NCI-H526 (cell line): ENCODE results near the gene LAMB4.

Experiments used
- DNase-seq, 2 experiments: peaks; one replicate each; lab custom pipeline; 2025; lab: John Stamatoyannopoulos, UW

Gene LAMB4

DNA sequence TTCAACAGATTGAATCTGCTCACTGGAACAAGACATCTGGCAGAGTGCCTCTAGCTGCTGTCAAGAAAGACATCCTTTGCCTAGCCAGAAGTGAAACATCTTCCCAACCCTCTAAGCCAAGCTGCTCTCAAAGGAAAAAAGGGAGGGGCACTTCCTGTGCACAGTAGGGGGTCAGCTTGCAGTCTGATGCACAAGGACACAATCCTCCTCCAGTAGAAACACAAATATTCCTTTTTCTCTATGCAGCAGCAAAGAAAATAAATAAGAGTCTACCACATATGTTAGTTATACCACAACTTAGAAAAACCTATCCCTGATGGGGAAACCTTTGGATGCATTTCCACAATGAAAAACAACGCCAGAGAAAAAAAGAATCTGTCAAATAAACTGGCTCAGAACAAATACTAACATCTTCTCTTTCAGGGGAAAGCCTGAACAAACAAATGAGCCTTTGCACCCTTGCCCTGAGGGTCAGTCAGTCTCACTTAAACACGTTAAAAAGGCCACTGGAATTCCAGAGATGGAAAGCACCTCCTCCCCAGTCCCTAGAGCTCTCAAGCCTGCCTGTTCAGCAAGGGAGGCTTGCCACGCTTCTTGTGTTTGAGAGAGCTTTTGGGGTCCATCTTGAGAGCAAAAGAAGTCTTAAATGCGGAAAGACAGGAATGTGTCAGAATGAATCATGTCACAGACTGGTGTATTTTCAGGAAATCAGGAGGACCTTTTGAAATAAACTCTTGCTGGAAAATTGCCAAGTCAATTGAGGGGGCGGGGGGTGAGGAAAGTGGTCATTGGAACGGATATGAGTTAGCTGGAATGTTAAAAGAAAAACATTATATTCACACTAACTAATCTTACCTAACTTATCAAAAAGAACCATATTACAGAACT, 134.7 kb downstream of the LAMB4 start:
- DNase-seq, result no peak

DNA sequence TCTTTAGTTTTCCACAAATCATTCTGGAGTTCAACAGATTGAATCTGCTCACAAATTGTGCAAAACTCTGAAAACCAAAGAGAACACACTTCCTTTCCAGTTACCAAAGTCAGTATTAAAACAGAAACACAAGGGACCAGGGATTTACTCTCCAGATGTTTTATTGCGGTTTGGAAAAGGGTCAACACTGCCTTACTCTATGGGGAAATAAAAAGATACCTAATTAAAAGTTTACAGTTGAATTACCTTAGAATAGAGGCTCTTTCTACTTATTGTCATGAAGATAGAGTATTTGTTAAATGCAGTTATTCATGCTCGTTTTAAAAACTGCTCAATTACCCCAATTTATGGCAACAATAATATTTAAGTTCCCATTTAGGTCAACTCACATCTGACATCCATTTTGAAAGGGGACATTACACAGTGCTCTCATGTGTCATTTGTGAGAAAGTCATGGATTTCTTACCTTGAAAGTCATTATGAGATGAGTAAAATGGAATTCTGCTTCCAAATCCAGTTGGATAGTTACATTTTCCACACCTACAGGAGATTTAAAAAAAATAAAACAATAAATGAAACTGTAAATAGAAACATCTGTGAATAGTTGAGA, 135.6 kb downstream of the LAMB4 start:
- no peak for DNase-seq

GRCh38 chr7:107993891-107994291, 136.3 kb downstream of the LAMB4 start:
- no peak for DNase-seq

DNA sequence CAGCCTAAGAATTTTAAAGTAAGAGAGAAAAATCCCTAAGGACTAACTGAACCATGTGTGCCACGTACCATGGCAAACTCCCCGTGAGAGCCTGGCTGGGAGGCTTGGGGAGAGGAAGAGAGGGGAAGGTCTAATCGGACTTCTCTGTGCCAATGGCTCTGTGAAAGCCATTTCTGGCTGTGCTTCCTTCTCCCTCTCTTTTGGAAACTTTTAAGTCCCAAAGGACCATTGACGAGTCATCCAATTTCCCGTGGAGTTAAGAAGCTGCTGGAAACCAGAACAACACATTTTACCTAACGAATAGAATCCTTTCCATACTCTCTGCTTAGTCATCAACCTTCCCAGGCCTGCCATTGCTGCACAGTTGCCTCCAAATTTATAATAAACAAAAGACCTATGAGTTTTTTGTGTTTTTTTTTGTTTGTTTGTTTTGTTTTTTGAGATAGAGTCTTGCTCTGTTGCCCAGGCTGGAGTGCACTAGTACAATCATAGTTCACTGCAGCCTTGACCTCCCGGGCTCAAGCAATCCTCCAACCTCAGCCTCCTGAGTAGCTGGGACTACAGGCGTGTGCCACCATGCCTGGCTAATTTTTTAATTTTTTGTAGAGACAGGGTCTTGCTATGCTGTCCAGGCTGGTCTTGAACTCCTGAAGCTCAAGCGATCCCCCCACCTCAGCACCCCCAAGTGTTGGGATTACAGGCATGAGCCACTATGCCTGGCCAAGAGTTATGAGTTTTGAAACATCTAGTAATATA, 140.4 kb downstream of the LAMB4 start:
- DNase-seq, result no peak

DNA sequence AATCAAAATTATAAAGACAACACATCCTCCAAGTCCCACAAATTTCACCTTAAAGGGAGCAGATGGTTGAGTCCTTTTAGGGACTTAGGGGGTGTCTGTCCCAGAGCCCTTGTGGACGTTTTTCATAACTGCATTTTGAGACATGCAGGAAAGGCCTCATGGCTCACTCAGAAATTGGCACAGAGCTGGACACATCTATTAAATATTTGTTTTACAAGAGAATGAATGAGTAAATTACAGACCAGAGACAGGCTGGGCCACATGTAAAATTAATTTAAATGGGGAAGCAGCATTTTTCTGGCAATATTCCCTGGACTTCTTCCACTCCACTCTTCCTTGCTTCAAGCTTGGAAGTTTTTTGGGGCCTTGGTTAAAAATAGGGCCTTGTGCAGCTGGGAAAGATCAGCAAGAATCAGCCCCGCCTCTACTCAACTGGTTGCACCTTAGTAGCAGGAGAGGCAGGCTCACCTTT, 147.2 kb downstream of the LAMB4 start:
- DNase-seq, result no peak

DNA sequence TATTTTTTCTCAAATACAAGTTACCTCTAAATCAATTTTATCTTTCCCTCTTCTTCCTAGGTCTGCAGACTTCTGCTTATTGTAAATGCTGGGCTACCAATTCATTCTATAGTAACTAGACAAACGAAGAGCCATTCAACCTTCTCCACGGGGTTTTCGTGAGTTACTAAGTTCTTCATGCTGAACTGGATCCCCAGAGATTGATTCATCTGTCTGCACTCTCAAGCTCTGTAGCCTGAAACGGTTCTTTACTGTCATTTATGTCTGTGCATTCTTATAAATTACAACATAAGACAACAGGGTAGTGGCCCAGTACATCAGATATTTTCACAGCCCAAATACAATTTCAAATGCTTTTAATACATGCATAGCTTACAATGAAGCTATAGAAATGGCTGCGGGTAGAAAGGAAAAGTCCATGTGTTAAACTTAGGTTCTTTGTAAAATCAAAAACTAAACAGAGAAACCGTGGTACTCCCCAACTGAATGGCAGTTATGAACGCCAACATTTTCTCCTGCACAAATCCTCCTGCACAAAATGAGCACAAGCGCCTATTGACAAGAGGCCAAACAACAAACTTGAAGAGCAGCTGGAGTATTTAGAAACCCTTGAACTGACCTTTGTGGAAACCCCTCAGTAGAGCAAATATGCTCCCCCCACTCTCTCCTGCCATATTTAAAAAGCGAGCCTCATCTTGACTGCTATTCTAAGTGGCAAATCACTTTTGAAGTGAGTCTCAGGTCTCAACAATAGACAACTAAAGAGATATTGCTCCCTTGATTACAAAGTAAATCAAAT, 147.9 kb downstream of the LAMB4 start:
- no peak for DNase-seq

GRCh38 chr7:107981466-107981865, 148.7 kb downstream of the LAMB4 start:
- DNase-seq, result no peak

GRCh38 chr7:107980671-107981190, 149.4 kb downstream of the LAMB4 start:
- DNase-seq, result no peak

GRCh38 chr7:107980171-107980570, 150.0 kb downstream of the LAMB4 start:
- DNase-seq, result no peak

DNA sequence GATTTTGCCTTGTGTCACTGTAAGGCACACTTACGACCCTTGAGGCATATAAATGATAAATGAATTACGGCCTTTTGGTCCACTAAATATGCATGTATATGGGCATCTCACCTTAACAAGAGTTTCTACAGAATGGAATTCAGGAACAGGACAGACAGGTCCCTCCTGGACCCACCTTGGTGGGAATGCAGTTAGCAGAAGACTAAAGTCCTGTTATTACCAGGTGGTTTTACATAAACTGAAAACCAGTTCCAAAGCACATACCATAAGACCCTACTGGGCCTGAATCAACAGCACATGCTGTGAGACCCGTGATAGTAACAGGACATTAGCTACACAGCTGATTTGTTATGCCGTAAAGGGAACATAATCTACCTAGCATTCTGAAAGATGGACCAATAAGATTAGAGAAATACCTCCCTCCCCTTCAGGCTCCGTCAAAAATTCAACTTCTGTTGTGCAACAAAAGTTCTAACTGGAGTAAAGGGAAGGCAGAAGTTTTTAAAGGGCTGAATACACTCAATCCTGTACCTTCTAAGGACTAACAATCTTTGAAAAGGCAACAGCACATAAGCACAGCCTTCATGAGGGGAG, 151.2 kb downstream of the LAMB4 start:
- no peak for DNase-seq

- no peak for DNase-seq
Observed at GRCh38 chr7:107977048-107977447, 153.1 kb downstream of the LAMB4 start.

GRCh38 chr7:107976620-107977019, 153.5 kb downstream of the LAMB4 start:
- DNase-seq, result no peak

GRCh38 chr7:107975394-107976013, 154.7 kb downstream of the LAMB4 start:
- DNase-seq, result no peak

DNA sequence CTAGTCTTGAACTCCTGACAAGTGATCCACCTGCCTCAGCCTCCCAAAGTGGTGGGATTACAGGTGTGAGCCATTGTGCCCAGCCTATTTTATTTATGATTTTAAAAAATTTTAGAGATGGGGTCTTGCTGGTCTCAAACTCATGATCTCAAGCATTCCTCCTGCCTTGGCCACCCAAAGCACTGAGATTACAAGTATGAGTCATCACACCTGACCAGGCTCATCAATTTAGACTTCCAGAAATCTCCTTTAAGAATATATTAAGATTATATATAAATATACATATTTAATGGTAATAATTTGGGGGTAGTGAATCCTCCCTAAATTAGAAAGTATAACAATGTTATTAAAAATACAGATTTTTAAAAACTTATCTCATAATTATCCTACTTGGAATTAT, 156.3 kb downstream of the LAMB4 start:
- DNase-seq, result no peak
